Smooth muscle cell (in vitro differentiated cells): ENCODE data around the gene TUBA4B. TPM values are rescaled to one million over a fixed set of nuclear protein-coding genes. Genes with fewer than 3 reads are reported as not detected.

ENCODE experiments used
- DNase-seq: peaks from one replicate; lab custom pipeline; 2025; ENCODE audit not compliant: unreplicated experiment; lab: John Stamatoyannopoulos, UW
- H2AFZ ChIP-seq: fragments of 200-600 bp; sonication (generic); 2 replicates; pipeline ENCODE4 v1.6.0; 2016; ENCODE audit warnings: antibody characterized with exemption, low read depth, mild to moderate bottlenecking
- H3F3A ChIP-seq: fragments of 200-600 bp; sonication (generic); 2 replicates; pipeline ENCODE4 v1.6.0; 2017; ENCODE audit warnings: antibody characterized with exemption, low read depth
- H3K27ac ChIP-seq: fragments of 200-600 bp; sonication (generic); 2 replicates; pipeline ENCODE4 v1.5.1; 2016; ENCODE audit warnings: low read depth, mild to moderate bottlenecking
- H3K27me3 ChIP-seq: fragments of 200-600 bp; sonication (generic); 2 replicates; pipeline ENCODE4 v1.6.1; 2016; ENCODE audit warnings: low read depth, mild to moderate bottlenecking
- H3K36me3 ChIP-seq: fragments of 200-600 bp; sonication (generic); 2 replicates; pipeline ENCODE4 v1.5.1; 2016; ENCODE audit warnings: low read depth
- H3K4me1 ChIP-seq: fragments of 200-600 bp; sonication (generic); 2 replicates; pipeline ENCODE4 v1.5.1; 2016; ENCODE audit warnings: low read depth
- H3K4me2 ChIP-seq: fragments of 200-600 bp; sonication (generic); 2 replicates; pipeline ENCODE4 v1.6.0; 2016; ENCODE audit warnings: mild to moderate bottlenecking
- H3K4me3 ChIP-seq: fragments of 200-600 bp; sonication (generic); 2 replicates; pipeline ENCODE4 v1.5.1; 2016; ENCODE audit warnings: mild to moderate bottlenecking
- H3K79me2 ChIP-seq: fragments of 200-600 bp; sonication (generic); 2 replicates; pipeline ENCODE4 v1.6.0; 2016; ENCODE audit warnings: low read depth, mild to moderate bottlenecking
- H3K9ac ChIP-seq: fragments of 200-600 bp; sonication (generic); 2 replicates; pipeline ENCODE4 v1.6.0; 2016; ENCODE audit warnings: low read depth
- H3K9me3 ChIP-seq: fragments of 200-600 bp; sonication (generic); replicated peaks from 2 replicates; pipeline ENCODE4 v1.5.1; 2016; ENCODE audit warnings: low read depth
- H4K20me1 ChIP-seq: fragments of 200-600 bp; sonication (generic); 2 replicates; pipeline ENCODE4 v1.6.0; 2016; ENCODE audit warnings: low read depth
- WGBS: methylation state at CpG from one replicate; pipeline ENCODE4 v1.1.7; 2016; ENCODE audit warnings: low lambda C conversion rate; 5-methylcytosine and 5-hydroxymethylcytosine counted together
- polyA plus RNA-seq: library from polyadenylated mRNA; unstranded; fragments of >200 nt; fragmentation: Nextera tagmentation; extraction: Ambion mirVana; gene quantifications from 2 replicates; pipeline ENCODE4 v1.2.1, GENCODE V29; 2016
- total RNA-seq: library from RNA; depleted of rRNA; stranded (reverse); fragments of >200 nt; gene quantifications from 2 replicates; pipeline ENCODE4 v1.2.3, GENCODE V29; 2014
- TF ChIP-seq, protein P1 (sequence below): fragments of 200-600 bp; sonication (generic); IDR thresholded peaks from 2 replicates; pipeline ENCODE4 v1.5.1; 2017; ENCODE audit warnings: borderline replicate concordance, mild to moderate bottlenecking, antibody characterized with exemption; ENCODE audit not compliant: insufficient read depth, poor library complexity, severe bottlenecking

The TUBA4B gene
- total and polyA plus RNA-seq, 2 experiments from 2014 or later = not detected

DNA sequence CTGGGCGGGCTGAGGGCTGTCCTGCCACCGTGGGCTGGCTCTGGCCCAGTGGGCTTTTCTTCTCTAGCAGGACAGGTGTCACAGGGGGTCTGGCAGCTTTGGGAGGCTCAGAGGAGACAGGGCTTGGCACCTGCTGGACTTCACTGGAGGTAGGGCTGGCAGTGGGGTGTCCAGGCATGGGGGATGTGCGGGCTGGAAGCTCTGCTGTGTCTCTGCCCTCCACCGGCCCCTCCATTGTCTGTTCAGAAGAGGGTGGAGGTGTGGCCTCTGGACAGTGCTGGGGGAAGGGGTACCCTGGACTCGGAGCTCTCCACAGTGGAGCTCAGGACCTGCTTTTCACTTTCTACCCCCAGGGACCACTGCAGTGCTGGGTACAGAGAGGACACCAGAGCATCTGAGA lies 47.0 kb downstream of the TUBA4B start:
- TF ChIP-seq, protein P1, sequence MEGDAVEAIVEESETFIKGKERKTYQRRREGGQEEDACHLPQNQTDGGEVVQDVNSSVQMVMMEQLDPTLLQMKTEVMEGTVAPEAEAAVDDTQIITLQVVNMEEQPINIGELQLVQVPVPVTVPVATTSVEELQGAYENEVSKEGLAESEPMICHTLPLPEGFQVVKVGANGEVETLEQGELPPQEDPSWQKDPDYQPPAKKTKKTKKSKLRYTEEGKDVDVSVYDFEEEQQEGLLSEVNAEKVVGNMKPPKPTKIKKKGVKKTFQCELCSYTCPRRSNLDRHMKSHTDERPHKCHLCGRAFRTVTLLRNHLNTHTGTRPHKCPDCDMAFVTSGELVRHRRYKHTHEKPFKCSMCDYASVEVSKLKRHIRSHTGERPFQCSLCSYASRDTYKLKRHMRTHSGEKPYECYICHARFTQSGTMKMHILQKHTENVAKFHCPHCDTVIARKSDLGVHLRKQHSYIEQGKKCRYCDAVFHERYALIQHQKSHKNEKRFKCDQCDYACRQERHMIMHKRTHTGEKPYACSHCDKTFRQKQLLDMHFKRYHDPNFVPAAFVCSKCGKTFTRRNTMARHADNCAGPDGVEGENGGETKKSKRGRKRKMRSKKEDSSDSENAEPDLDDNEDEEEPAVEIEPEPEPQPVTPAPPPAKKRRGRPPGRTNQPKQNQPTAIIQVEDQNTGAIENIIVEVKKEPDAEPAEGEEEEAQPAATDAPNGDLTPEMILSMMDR = no peak
- no peak overlapping the region for H3K4me2 ChIP-seq
- H3K79me2 ChIP-seq = no peaks in the 10 kb centered on the region
- no peaks in the 10 kb centered on the region for H4K20me1 ChIP-seq
- no peaks in the 10 kb centered on the region for H3K9me3 ChIP-seq
- no peak overlapping the region for H2AFZ ChIP-seq
- no peak overlapping the region for H3K27ac ChIP-seq
- DNase-seq = no peak
- H3F3A ChIP-seq = no peaks in the 10 kb centered on the region
- WGBS = 89% methylated on average over 5 of the region's 5 CpGs
- no peaks in the 10 kb centered on the region for H3K27me3 ChIP-seq
- no peak overlapping the region for H3K9ac ChIP-seq
- no peak overlapping the region for H3K4me3 ChIP-seq
- no peaks in the 10 kb centered on the region for H3K36me3 ChIP-seq
- H3K4me1 ChIP-seq = no peaks in the 10 kb centered on the region

DNA sequence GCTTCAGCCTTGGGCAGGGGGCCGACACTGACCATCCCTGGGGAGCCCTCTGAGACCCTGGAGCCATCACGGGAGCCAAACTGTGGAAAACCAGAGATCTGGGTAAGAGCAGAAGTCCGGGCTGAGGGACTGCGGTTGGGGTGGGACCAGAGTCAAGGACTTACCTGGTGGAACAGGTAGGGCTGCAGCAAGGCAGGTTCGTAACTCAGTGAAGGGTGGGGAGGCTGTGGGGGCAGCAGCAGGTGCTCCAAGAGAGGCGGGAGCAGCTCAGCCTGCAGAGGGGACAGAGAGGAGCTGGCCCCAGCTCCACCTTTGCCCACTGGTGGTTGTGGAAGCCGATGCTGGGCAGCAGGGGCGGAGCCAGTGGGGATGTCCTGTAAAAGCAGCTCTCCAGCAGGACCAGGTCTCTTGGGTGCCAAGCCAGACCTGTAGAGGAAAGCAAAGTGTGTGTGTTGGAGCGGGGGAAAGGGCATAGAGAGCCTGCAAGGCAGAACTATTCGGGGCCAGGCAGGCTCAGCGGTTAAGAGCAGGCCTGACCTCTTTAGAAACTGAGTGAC lies 49.4 kb downstream of the TUBA4B start:
- Histone ChIP-seq H2AFZ (no peak overlapping the region), H3K4me3 (no peak overlapping the region), H3K79me2 (no peaks in the 10 kb centered on the region), H3K9me3 (no peaks in the 10 kb centered on the region), H3K27ac (no peak overlapping the region), H3F3A (no peaks in the 10 kb centered on the region), H3K9ac (no peak overlapping the region), H3K4me1 (no peaks in the 10 kb centered on the region), H3K4me2 (no peak overlapping the region), H3K36me3 (no peaks in the 10 kb centered on the region), H4K20me1 (peaks cover under 1% of the 10 kb centered on the region), H3K27me3 (no peaks in the 10 kb centered on the region)
- TF ChIP-seq, protein P1 = no peak
- DNase-seq = no peak
- WGBS = 92% methylated on average over 11 of the region's 11 CpGs

DNA sequence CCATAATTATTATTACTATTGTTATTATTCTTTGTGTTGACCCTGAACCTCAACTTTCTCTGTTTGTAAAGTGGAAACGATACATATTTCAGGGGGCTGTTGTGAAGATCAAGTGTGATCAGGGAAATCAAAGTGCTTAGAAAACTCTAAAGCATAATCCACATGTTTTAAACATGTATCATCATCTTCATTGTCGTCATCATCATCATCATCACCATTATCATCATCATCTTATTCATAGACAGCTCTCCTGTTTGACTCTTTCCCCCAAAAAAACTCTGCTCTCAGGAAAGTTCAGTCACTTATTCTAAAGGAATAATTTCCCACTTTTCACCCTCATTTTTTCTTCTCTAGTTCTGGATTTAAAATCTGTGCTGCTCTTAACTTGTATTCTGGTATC lies 51.2 kb downstream of the TUBA4B start:
- Histone ChIP-seq H3K36me3 (no peaks in the 10 kb centered on the region), H2AFZ (no peak overlapping the region), H3K27me3 (peaks cover 7% of the 10 kb centered on the region), H3K9me3 (no peaks in the 10 kb centered on the region), H4K20me1 (peaks cover 6% of the 10 kb centered on the region), H3F3A (peaks cover 5% of the 10 kb centered on the region), H3K4me2 (no peak overlapping the region), H3K27ac (no peak overlapping the region), H3K4me3 (no peak overlapping the region), H3K9ac (no peak overlapping the region), H3K79me2 (no peaks in the 10 kb centered on the region), H3K4me1 (no peaks in the 10 kb centered on the region)
- 69% methylated on average over 2 of the region's 2 CpGs for WGBS
- TF ChIP-seq, protein P1 = no peak
- DNase-seq = no peak

DNA sequence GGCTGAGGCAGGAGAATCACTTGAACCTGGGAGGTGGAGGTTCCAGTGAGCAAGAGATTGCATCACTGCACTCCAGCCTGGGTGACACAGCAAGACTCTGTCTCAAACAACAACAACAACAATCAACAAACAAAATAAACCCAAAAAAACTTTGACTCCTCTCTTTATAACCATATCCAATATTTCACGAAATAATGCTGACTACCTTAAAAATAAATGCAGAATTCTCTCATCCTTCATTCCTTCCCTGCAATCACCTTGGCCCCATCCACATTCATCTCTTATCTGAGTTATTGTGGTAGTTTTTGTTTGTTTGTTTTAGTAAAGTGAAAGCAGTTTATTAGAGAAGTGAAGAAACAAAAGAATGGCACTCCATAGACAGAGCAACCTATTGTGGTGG lies 53.0 kb downstream of the TUBA4B start:
- no peak overlapping the region for H3K9ac ChIP-seq
- no peak overlapping the region for H3K4me2 ChIP-seq
- no peaks in the 10 kb centered on the region for H3K79me2 ChIP-seq
- 89% methylated on average over 1 of the region's 1 CpG for WGBS
- H3K9me3 ChIP-seq = no peaks in the 10 kb centered on the region
- H3K4me1 ChIP-seq = no peaks in the 10 kb centered on the region
- no peaks in the 10 kb centered on the region for H3K36me3 ChIP-seq
- DNase-seq = no peak
- H2AFZ ChIP-seq = no peak overlapping the region
- H4K20me1 ChIP-seq = peaks cover 6% of the 10 kb centered on the region
- peaks cover 5% of the 10 kb centered on the region for H3F3A ChIP-seq
- peaks cover 19% of the 10 kb centered on the region for H3K27me3 ChIP-seq
- TF ChIP-seq, protein P1 = no peak
- H3K27ac ChIP-seq = no peak overlapping the region
- H3K4me3 ChIP-seq = no peak overlapping the region
